ENCODE data around the gene TDRD12. TPM values are rescaled to one million over a fixed set of nuclear protein-coding genes. Genes with fewer than 3 reads are reported as not detected.

Gene TDRD12
- total RNA-seq, 1 donor from 2014 or later, result 1.2 TPM

Small RNA genes within 50 kb of the gene (small RNA-seq; reads per million reads assigned to genes)
- not detected for gene RN7SKP22

Other genes with a start within 250 kb of the TDRD12 start
- gene PDCD5, start 138.6 kb upstream of the TDRD12 start, total RNA-seq, result 42.4 TPM
- gene ANKRD27, start 44.6 kb upstream of the TDRD12 start, total RNA-seq, result 34.2 TPM
- gene RGS9BP, start 43.9 kb upstream of the TDRD12 start, total RNA-seq, result 0.41 TPM
- 7.3 TPM for gene NUDT19, start 27.9 kb upstream of the TDRD12 start, total RNA-seq
- 1.6 TPM for gene SLC7A9, start 150.0 kb downstream of the TDRD12 start, total RNA-seq